GM18505 (cell line): ENCODE measurements around the gene MAPK8.

ENCODE experiments used
- ATAC-seq: cut with Tn5 transposase; IDR thresholded peaks from one replicate; pipeline ENCODE4 v1.9.1; 2021; ENCODE audit not compliant: unreplicated experiment
- POLR2A ChIP-seq: IDR thresholded peaks from 4 replicates; pipeline ENCODE4 v1.6.1; 2011; ENCODE audit warnings: borderline replicate concordance; ENCODE audit not compliant: insufficient read depth, insufficient read length; ENCODE audit errors: extremely low read depth

MAPK8 gene

GRCh38 chr10:48458662-48459048 is 152.2 kb downstream of the MAPK8 start:
- no peak for ATAC-seq
- TF ChIP-seq POLR2A, result no peak

GRCh38 chr10:48459270-48460150 is 153.0 kb downstream of the MAPK8 start:
- TF ChIP-seq POLR2A, result no peak
- ATAC-seq, result no peak

DNA sequence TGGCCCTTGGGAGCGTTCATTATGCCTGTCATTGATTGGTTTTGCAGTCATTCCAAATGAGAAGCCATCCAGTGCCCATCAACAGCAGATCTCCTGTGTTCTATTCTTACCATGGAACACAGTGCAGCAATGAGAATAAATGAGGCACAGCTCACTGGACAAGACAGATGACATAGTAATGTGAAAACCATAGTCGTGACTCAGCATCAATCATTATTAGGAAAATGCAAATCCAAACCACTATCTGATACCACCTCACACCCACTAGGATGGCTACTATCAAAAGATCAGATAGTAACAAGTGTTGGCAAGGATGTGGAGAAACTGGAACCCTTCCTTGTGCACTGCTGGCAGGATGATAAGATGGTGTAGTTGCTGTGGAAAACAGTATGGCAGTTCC is 153.7 kb downstream of the MAPK8 start:
- TF ChIP-seq POLR2A, result no peak
- no peak for ATAC-seq

GRCh38 chr10:48461623-48462481 is 155.4 kb downstream of the MAPK8 start:
- no peak for ATAC-seq
- TF ChIP-seq POLR2A, result no peak

GRCh38 chr10:48462482-48463020 is 156.1 kb downstream of the MAPK8 start:
- TF ChIP-seq POLR2A, result no peak
- ATAC-seq, result no peak

- TF ChIP-seq POLR2A, result no peak
- ATAC-seq, result no peak
These were observed 157.0 kb downstream of the MAPK8 start for GRCh38 chr10:48463318-48464003.

DNA sequence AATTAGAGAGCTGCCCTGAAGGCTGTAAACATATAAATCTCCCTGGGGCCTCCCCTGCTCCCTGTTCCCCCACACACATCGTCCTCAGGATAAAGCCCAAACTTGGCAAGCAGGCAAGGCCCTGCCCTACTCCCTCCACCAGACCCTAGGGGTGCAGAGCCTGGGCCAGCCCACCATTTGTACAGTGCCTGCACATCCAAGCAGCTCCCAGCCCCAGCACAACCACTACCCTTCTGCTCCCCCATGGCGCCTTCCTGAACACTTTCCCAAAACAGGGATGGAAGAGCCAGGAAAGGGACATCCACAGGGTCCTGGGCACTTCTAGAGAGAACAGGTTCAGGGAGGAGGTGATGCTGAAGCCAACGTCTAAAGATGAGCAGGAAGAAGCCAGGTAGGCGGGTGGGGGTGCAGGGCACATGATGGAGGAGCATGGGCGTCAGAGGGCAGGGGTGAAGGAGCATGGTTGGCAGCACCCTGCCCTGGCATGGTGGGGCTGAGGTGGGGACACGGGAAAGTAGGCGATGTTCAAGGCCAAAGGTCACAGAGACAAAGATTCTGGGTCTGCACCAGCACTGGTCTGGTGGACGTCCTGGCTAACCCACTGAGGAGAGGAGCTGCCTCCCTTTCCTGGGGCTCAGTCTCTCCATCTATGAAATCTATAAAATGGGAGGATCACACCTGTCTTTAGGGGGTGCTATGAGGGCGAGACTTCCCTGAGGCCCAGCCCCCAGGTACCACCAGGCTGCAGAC is 157.8 kb downstream of the MAPK8 start:
- ATAC-seq, result no peak

DNA sequence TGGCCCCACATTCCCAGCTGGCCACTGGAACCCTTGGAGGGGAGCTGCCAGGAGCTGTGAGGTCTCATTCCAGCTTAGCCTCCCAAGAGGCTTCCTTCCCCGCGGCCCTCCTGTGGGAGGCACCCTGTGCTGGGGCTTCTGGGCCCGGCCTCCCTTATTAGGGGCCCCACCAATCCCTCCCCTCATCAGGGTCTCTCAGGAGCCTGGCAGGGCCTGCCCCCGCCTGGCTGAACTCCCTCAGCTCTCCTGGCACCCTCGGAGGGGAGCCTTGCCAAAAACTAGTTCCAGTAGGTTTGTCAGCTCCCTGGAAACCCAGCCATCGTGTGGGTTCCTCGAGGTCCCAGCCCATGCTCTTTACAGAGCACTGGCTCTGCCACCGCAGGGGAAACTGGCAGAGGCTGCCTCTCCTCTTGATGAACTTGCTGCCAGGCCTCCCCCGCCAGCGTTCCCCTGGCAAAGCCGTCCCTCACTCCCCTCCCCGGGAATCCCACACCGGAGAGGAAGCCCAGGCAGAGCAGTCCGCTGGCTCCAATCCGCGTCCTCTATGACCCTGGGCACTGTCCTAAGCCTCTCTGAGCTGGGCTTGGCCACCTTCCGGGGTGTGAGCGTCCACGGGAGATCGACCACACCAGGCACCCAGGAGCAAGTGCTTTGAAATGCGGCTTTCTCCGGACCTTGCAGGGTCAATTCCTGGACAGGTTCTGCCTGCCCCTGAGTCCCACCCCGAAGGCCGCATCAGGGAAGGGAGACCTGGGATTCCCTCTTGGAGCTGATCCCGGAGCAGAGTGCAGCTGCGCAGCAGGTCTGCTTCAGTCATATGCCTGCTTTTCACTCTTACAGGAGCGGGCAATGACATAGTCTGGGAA is 158.6 kb downstream of the MAPK8 start:
- TF ChIP-seq POLR2A, result no peak
- no peak for ATAC-seq

More for the DNA sequence above, 157.8 kb downstream of the MAPK8 start:
- no peak for TF ChIP-seq POLR2A

DNA sequence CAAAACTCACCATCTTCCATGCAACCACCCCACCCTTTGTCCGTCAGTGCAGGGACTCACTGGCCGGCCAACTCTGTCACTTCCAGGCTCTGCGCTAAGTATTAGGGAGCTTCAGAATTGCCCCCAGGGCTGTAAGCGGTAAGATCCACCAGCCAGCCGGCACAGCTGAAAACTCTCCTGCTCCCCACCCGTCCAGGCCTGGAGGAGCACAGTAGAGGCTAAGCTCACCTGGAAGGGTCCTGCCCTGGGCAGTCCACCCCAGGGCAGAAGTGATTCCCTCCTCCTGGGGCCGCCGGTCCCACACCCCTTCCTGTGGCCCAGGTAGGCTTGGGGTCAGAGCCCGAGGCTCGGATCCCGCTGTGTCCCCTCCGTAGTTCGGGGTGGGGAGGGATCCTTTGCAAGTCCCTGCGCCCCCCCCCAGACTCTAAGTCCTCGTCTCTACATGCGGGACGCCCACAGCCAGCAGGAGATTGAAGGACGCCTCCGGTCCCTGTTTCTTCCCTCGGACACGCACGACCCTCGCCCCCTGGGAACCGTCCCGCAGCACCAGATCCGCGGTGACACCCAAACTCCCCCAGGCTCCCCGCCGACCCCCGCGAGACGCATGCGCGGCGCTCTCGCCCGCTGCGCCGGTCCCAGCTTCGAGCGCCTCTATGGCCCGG is 159.5 kb downstream of the MAPK8 start:
- TF ChIP-seq POLR2A, result no peak
- no peak for ATAC-seq

DNA sequence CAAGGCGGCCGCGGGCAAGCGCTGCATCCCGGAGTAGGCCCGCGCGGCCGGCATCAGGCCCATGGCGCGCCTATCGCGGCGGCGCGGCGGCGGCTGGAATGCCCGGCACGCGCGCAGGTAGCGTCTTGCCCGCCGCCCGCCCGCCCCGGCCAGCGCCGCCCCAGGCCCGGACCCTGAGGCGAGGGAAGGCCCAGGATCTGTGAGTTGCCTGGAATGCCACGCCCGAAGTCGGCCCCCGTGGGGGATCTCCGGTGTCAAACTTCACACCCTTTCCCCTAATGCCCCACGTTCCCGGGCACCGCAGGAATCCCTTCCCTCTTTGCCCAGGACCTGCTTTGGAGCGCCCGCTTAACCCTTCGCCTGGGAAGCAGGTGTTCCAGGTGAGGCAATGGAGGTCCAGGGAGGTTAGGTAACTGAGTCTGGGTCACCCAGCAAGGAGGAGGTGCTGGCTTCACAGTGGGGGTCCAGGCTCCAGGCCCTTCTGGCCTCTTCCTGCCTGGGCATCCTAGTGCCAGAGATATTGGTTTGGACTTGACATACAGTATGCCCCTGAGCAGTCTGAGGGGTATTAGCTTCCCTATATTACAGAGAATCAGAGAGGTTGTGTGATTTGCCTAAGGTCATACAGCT is 160.2 kb downstream of the MAPK8 start:
- TF ChIP-seq POLR2A, result no peak
- ATAC-seq, result no peak

GRCh38 chr10:48467669-48468068 is 161.2 kb downstream of the MAPK8 start:
- no peak for ATAC-seq
- no peak for TF ChIP-seq POLR2A
